GM12865 (cell line): ENCODE data around the gene BEND5.

Experiments used
- DNase-seq: peaks from one replicate; pipeline ENCODE4 v3.0.0; 2010; ENCODE audit warnings: low read depth
- H3K4me3 ChIP-seq: 2 replicates; pipeline ENCODE4 v1.5.1; 2011; ENCODE audit warnings: mild to moderate bottlenecking, low read depth, low read length, control low read depth
- CTCF ChIP-seq: IDR thresholded peaks from 2 replicates; pipeline ENCODE4 v1.5.1; 2011; ENCODE audit warnings: low read length, control low read depth, low read depth, inconsistent platforms; ENCODE audit not compliant: insufficient read depth; ENCODE audit errors: missing control alignments

Gene BEND5

GRCh38 chr1:48726557-48727215, 50.0 kb downstream of the BEND5 start:
- H3K4me3 ChIP-seq, result no peak overlapping the region
- no peak for TF ChIP-seq CTCF
- no peak for DNase-seq

- DNase-seq, result no peak
- TF ChIP-seq CTCF, result no peak
- no peak overlapping the region for H3K4me3 ChIP-seq
Observed at GRCh38 chr1:48726139-48726538, 50.6 kb downstream of the BEND5 start.

- no peak for TF ChIP-seq CTCF
- DNase-seq, result no peak
Observed at GRCh38 chr1:48725341-48726046, 51.2 kb downstream of the BEND5 start.

GRCh38 chr1:48720929-48721328, 55.8 kb downstream of the BEND5 start:
- no peak overlapping the region for H3K4me3 ChIP-seq
- DNase-seq, result no peak
- TF ChIP-seq CTCF, result no peak

More at GRCh38 chr1:48725341-48726046, 51.2 kb downstream of the BEND5 start:
- H3K4me3 ChIP-seq, result no peak overlapping the region

GRCh38 chr1:48718705-48719104, 58.0 kb downstream of the BEND5 start:
- DNase-seq, result no peak
- no peak for TF ChIP-seq CTCF
- H3K4me3 ChIP-seq, result no peak overlapping the region

- DNase-seq, result no peak
- TF ChIP-seq CTCF, result no peak
- H3K4me3 ChIP-seq, result no peak overlapping the region
Observed at GRCh38 chr1:48718116-48718630, 58.5 kb downstream of the BEND5 start.
